HCT116 (cell line): ENCODE data around the gene ARL6IP6. TPM values are rescaled to one million over a fixed set of nuclear protein-coding genes. Genes with fewer than 3 reads are reported as not detected.
"Not testable (repeated sequence)": the region's sequence is repeated elsewhere in the genome, so short reads cannot be mapped to it uniquely, and the experiment has no call there.

Experiments used
- ATAC-seq: fragments of 200-7000 bp; cut with Tn5 transposase; 2 replicates; pipeline ENCODE4 v1.9.1; 2020; ENCODE audit warnings: mild to moderate bottlenecking, moderate library complexity
- BruUV-seq: library from RNA; stranded (reverse); fragments of 400-500 nt; replicated peaks from 2 replicates; lab custom pipeline; 2021; lab: Mats Ljungman, UMichigan
- CTCF ChIA-PET: fragments of 300-600 bp; sonication (Branson Sonifier 250); formaldehyde crosslinking; loops from one replicate; lab custom pipeline; 2021; ENCODE audit warnings: antibody characterized with exemption; lab: Charles Lee
- POLR2A ChIA-PET: fragments of 300-600, 350-600 bp; sonication (Branson Sonifier 250); formaldehyde crosslinking; loops from one replicate; lab custom pipeline; 2021; ENCODE audit warnings: antibody characterized with exemption; lab: Charles Lee
- RAD21 ChIA-PET, 2 experiments: fragments of 300-600 bp; sonication (Branson Sonifier 250); formaldehyde crosslinking; loops; one replicate each; lab custom pipeline; 2023; ENCODE audit warnings: low total read pairs in 2 of 2; ENCODE audit not compliant: uncharacterized antibody in 2 of 2, unreplicated experiment in 2 of 2, low non-redundant PET in 1 of 2; lab: Charles Lee
- DNase-seq: peaks from one replicate; pipeline ENCODE4 v3.0.0-alpha.2; 2010; ENCODE audit warnings: low read depth, low spot score
- H2AFZ ChIP-seq: fragments of 200-600 bp; shearing (Covaris generic), sonication (generic); 2 replicates; pipeline ENCODE4 v1.6.1; 2017; ENCODE audit warnings: low read depth, mixed run types, mixed read lengths, antibody characterized with exemption, low read length; ENCODE audit not compliant: poor library complexity, severe bottlenecking
- H3K27ac ChIP-seq: 2 replicates; pipeline ENCODE4 v1.5.1; 2012; ENCODE audit warnings: low read depth, low read length
- H3K27me3 ChIP-seq: fragments of 200-600 bp; sonication (generic); 2 replicates; pipeline ENCODE4 v1.6.1; 2016; ENCODE audit warnings: mixed run types, low read length, mixed read lengths; ENCODE audit not compliant: insufficient read depth
- H3K36me3 ChIP-seq, 2 experiments: fragments of 200-500 bp in 1 of 2; fragments of 200-600 bp in 1 of 2; sonication (Bioruptor generic) in 1 of 2; sonication (generic) in 1 of 2; 2 replicates each; pipeline versions ENCODE4 v1.5.1 to v1.6.1; 2014 to 2016; ENCODE audit warnings: low read length in 2 of 2, inconsistent platforms in 1 of 2, mixed read lengths in 1 of 2, mixed run types in 1 of 2; ENCODE audit not compliant: insufficient read depth in 2 of 2, control insufficient read depth in 1 of 2
- H3K4me1 ChIP-seq, 2 experiments: fragments of 200-600 bp in 1 of 2; sonication (generic) in 1 of 2; 2 replicates each; pipeline versions ENCODE4 v1.5.1 to v1.6.1; 2012 to 2017; ENCODE audit warnings: low read length in 2 of 2, inconsistent platforms in 1 of 2, mild to moderate bottlenecking in 1 of 2, mixed read lengths in 1 of 2, mixed run types in 1 of 2, moderate library complexity in 1 of 2; ENCODE audit not compliant: insufficient read depth in 2 of 2, control insufficient read depth in 1 of 2
- H3K4me2 ChIP-seq: fragments of 200-600 bp; sonication (generic); 2 replicates; pipeline ENCODE4 v1.6.1; 2017; ENCODE audit warnings: mixed run types, low read length, mixed read lengths
- H3K4me3 ChIP-seq, 2 experiments: fragments of 200-600 bp in 1 of 2; sonication (generic) in 1 of 2; replicated peaks in 1 of 2; 2 replicates each; pipeline ENCODE4 v1.5.1; 2011 to 2016; ENCODE audit warnings: low read length in 2 of 2, control low read depth in 1 of 2, low read depth in 1 of 2, mild to moderate bottlenecking in 1 of 2, mixed read lengths in 1 of 2, mixed run types in 1 of 2
- H3K79me2 ChIP-seq: fragments of 200-600 bp; sonication (generic); 2 replicates; pipeline ENCODE4 v1.6.1; 2017; ENCODE audit warnings: mild to moderate bottlenecking, mixed run types, low read length, moderate library complexity, mixed read lengths; ENCODE audit not compliant: insufficient read depth
- H3K9ac ChIP-seq: fragments of 200-600 bp; sonication (generic); 2 replicates; pipeline ENCODE4 v1.6.1; 2016; ENCODE audit warnings: low read length, mixed read lengths
- H3K9me2 ChIP-seq: fragments of 200-600 bp; sonication (generic), shearing (Covaris generic); 2 replicates; pipeline ENCODE4 v1.6.1; 2017; ENCODE audit warnings: mixed run types, mild to moderate bottlenecking, moderate library complexity; ENCODE audit not compliant: insufficient read depth
- H3K9me3 ChIP-seq, 2 experiments: fragments of 200-500 bp in 1 of 2; fragments of 200-600 bp in 1 of 2; sonication (Bioruptor generic) in 1 of 2; sonication (generic) in 1 of 2; 2 replicates each; pipeline ENCODE4 v1.6.1; 2014 to 2017; ENCODE audit warnings: low read length in 2 of 2, mixed read lengths in 2 of 2, inconsistent platforms in 1 of 2, low read depth in 1 of 2, mild to moderate bottlenecking in 1 of 2, mixed run types in 1 of 2, moderate library complexity in 1 of 2; ENCODE audit not compliant: control insufficient read depth in 1 of 2, insufficient read depth in 1 of 2
- H4K20me1 ChIP-seq: fragments of 200-600 bp; sonication (generic), shearing (Covaris generic); 2 replicates; pipeline ENCODE4 v1.6.1; 2017; ENCODE audit warnings: mixed run types, mild to moderate bottlenecking, moderate library complexity; ENCODE audit not compliant: insufficient read depth
- CBX3 ChIP-seq: IDR thresholded peaks from 2 replicates; pipeline ENCODE4 v1.6.1; 2012; ENCODE audit warnings: low read depth
- EGR1 ChIP-seq: IDR thresholded peaks from 2 replicates; pipeline ENCODE4 v1.6.1; 2012; ENCODE audit warnings: low read depth
- EZH2phosphoT487 ChIP-seq: fragments of 200-600 bp; IDR thresholded peaks from 2 replicates; pipeline ENCODE4 v1.6.1; 2018; ENCODE audit warnings: antibody characterized with exemption, borderline replicate concordance
- FOSL1 ChIP-seq: IDR thresholded peaks from 2 replicates; pipeline ENCODE4 v1.6.1; 2012; ENCODE audit warnings: low read depth
- REST ChIP-seq: IDR thresholded peaks from 2 replicates; pipeline ENCODE4 v1.6.1; 2012; ENCODE audit warnings: low read depth
- intact Hi-C: fragments of 100-400 bp; cut with micrococcal nuclease; formaldehyde crosslinking; loops from 2 replicates; pipeline ENCODE4 v1.10.0; 2022
- total RNA-seq: library from RNA; stranded (reverse); gene quantifications from one replicate; pipeline ENCODE4 v1.2.1, GENCODE V29; 2021; ENCODE audit not compliant: unreplicated experiment

The ARL6IP6 gene
- total RNA-seq, 1 experiment from 2014 or later = 37.8 TPM

- Histone ChIP-seq H3K4me2 (no peak overlapping the region), H3K36me3 (peaks cover 7% of the 10 kb centered on the region in 2 experiments; a peak in 2 of 4 replicates), H3K4me3 (no peak overlapping the region), H3K9me3 (no peaks in the 10 kb centered on the region), H3K9me2 (no peaks in the 10 kb centered on the region), H3K79me2 (no peaks in the 10 kb centered on the region), H3K27ac (no peak overlapping the region), H2AFZ (no peak overlapping the region), H4K20me1 (no peaks in the 10 kb centered on the region), H3K4me1 (no peaks in the 10 kb centered on the region), H3K27me3 (no peaks in the 10 kb centered on the region), H3K9ac (no peak overlapping the region)
- ATAC-seq (no peak), DNase-seq (no peak)
- ChIA-PET POLR2A (no interaction called here), CTCF (no interaction called here), RAD21 (no interaction called here)
- no TSS peak for BruUV-seq
- intact Hi-C loops = no loop called here
- TF ChIP-seq EGR1 (no peak), EZH2phosphoT487 (no peak), REST (no peak), FOSL1 (no peak), CBX3 (no peak)
These were observed 20.0 kb downstream of the ARL6IP6 start for GRCh38 chr2:152738438-152738837.

- H2AFZ ChIP-seq, H3K4me3 ChIP-seq, H3K9me3 ChIP-seq, H3K4me1 ChIP-seq, H3K27ac ChIP-seq, H3K36me3 ChIP-seq, CTCF ChIA-PET, H3K79me2 ChIP-seq, H3K27me3 ChIP-seq, H3K9ac ChIP-seq, H3K4me2 ChIP-seq, BruUV-seq, ATAC-seq, H4K20me1 ChIP-seq, H3K9me2 ChIP-seq, POLR2A ChIA-PET, RAD21 ChIA-PET, DNase-seq: not testable (repeated sequence)
- intact Hi-C loops = loop anchor here (2.0 to 5.0 kb wide), 4 partner anchors 563 to 778 kb away; partner anchors contain the start of gene RPRM
These were observed 21.3 kb downstream of the ARL6IP6 start for GRCh38 chr2:152739705-152740104.
